Testis (tissue), 2 donors: Measurements from ENCODE around the gene ECI1.
"Not testable (repeated sequence)": the region's sequence is repeated elsewhere in the genome, so short reads cannot be mapped to it uniquely, and the experiment has no call there.

ENCODE experiments used
- POLR2A ChIP-seq: fragments of 450-650 bp; IDR thresholded peaks from one replicate; pipeline ENCODE4 v1.6.1; 2017; ENCODE audit warnings: antibody characterized with exemption, mild to moderate bottlenecking, moderate library complexity
- TF ChIP-seq, protein P1 (sequence below), 3 experiments: fragments of 450-650 bp in 2 of 3; fragments of 200-600 bp in 1 of 3; sonication (generic) in 1 of 3; IDR thresholded peaks; one replicate each; pipeline ENCODE4 v1.5.1; 2016 to 2019; ENCODE audit warnings: antibody characterized with exemption in 3 of 3, mild to moderate bottlenecking in 2 of 3, moderate library complexity in 1 of 3

DNA sequence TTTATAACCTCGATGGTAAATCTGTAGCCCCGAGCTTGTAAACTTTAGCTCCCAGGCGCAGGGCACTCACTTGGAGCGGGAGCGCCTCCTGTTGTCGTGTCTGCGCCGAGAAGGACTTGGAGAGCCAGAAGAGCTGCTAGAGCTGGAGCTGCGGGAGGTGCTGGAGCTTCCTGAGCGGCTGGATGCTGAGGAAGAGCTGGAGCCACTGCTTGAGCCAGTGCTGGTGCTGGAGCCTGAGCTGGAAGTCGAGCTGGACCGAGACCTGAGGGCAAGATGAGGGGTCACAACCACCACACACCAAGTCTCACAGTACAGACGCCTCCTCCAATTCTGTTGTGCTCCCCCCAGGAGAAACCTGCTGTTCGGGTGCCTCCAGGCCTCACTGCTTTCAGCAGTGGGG, 11.6 kb upstream of the ECI1 start:
- TF ChIP-seq, protein P1, sequence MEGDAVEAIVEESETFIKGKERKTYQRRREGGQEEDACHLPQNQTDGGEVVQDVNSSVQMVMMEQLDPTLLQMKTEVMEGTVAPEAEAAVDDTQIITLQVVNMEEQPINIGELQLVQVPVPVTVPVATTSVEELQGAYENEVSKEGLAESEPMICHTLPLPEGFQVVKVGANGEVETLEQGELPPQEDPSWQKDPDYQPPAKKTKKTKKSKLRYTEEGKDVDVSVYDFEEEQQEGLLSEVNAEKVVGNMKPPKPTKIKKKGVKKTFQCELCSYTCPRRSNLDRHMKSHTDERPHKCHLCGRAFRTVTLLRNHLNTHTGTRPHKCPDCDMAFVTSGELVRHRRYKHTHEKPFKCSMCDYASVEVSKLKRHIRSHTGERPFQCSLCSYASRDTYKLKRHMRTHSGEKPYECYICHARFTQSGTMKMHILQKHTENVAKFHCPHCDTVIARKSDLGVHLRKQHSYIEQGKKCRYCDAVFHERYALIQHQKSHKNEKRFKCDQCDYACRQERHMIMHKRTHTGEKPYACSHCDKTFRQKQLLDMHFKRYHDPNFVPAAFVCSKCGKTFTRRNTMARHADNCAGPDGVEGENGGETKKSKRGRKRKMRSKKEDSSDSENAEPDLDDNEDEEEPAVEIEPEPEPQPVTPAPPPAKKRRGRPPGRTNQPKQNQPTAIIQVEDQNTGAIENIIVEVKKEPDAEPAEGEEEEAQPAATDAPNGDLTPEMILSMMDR (IDR thresholded peaks at IDR 0.05) = not testable (repeated sequence)
- not testable (repeated sequence) for TF ChIP-seq POLR2A
